Endothelial cell of umbilical vein (primary cell): ENCODE results near the gene PIK3C2G. TPM values are rescaled to one million over a fixed set of nuclear protein-coding genes. Genes with fewer than 3 reads are reported as not detected.

ENCODE experiments used
- BruUV-seq: library from RNA; stranded (reverse); fragments of 400-500 nt; replicated peaks from 2 replicates; lab custom pipeline; 2021; lab: Mats Ljungman, UMichigan
- CTCF ChIA-PET: fragments of 300-600, 350-600 bp; sonication (Branson Sonifier 250); formaldehyde crosslinking; loops from one replicate; lab custom pipeline; 2021; ENCODE audit warnings: antibody characterized with exemption, inconsistent platforms; lab: Charles Lee
- POLR2A ChIA-PET: fragments of 300-600, 350-600 bp; sonication (Branson Sonifier 250); formaldehyde crosslinking; loops from one replicate; lab custom pipeline; 2021; ENCODE audit warnings: antibody characterized with exemption, inconsistent platforms; lab: Charles Lee
- DNase-seq: peaks from one replicate; pipeline ENCODE4 v3.0.0-alpha.2; 2011; ENCODE audit warnings: low read depth, low spot score
- FAIRE-seq: peaks from 2 replicates; lab custom pipeline; 2011; peaks lifted over from hg19 to GRCh38; lab: Jason Lieb, UNC
- H2AFZ ChIP-seq: 2 replicates; pipeline ENCODE4 v1.6.0; 2012; ENCODE audit warnings: low read depth, low read length, control low read depth, inconsistent platforms
- H3K27ac ChIP-seq: 2 replicates; pipeline ENCODE4 v1.5.1; 2011; ENCODE audit warnings: low read depth, mild to moderate bottlenecking, control low read depth, low read length, moderate library complexity; ENCODE audit not compliant: insufficient read depth
- H3K27me3 ChIP-seq, 2 experiments: 2 replicates each; pipeline versions ENCODE4 v1.6.0 to v1.6.1; 2011; ENCODE audit warnings: low read length in 2 of 2, mixed read lengths in 1 of 2; ENCODE audit not compliant: control insufficient read depth in 2 of 2, insufficient read depth in 2 of 2
- H3K36me3 ChIP-seq, 2 experiments: 2 replicates in 1 of 2; 3 replicates in 1 of 2; pipeline ENCODE4 v1.5.1; 2011; ENCODE audit warnings: low read length in 2 of 2, mild to moderate bottlenecking in 1 of 2, moderate library complexity in 1 of 2; ENCODE audit not compliant: control insufficient read depth in 2 of 2, insufficient read depth in 2 of 2; ENCODE audit errors: extremely low read depth in 1 of 2
- H3K4me1 ChIP-seq: 3 replicates; pipeline ENCODE4 v1.5.1; 2011; ENCODE audit warnings: mild to moderate bottlenecking, low read length; ENCODE audit not compliant: control insufficient read depth, insufficient read depth; ENCODE audit errors: extremely low read depth
- H3K4me2 ChIP-seq: 2 replicates; pipeline ENCODE4 v1.6.1; 2011; ENCODE audit warnings: low read length, control low read depth, mixed read lengths; ENCODE audit not compliant: insufficient read depth
- H3K4me3 ChIP-seq, 3 experiments: fragments of 200-600 bp in 1 of 3; sonication (generic), shearing (Covaris generic) in 1 of 3; replicated peaks in 1 of 3; 2 replicates each; pipeline ENCODE4 v1.5.1; 2011 to 2016; ENCODE audit warnings: control low read depth in 3 of 3, low read length in 3 of 3, mild to moderate bottlenecking in 2 of 3, inconsistent platforms in 1 of 3, low read depth in 1 of 3, moderate library complexity in 1 of 3; ENCODE audit not compliant: insufficient read depth in 1 of 3
- H3K79me2 ChIP-seq: 2 replicates; pipeline ENCODE4 v1.6.0; 2012; ENCODE audit warnings: low read length, inconsistent platforms; ENCODE audit not compliant: control insufficient read depth, insufficient read depth
- H3K9ac ChIP-seq: replicated peaks from 2 replicates; pipeline ENCODE3; 2011; ENCODE audit warnings: low read length, control low read depth; ENCODE audit not compliant: insufficient read depth; ENCODE audit errors: extremely low read depth
- H3K9me1 ChIP-seq: replicated peaks from 3 replicates; pipeline ENCODE4 v1.6.0; 2011; ENCODE audit warnings: mild to moderate bottlenecking, low read length; ENCODE audit not compliant: control insufficient read depth, insufficient read depth; ENCODE audit errors: extremely low read depth
- H3K9me3 ChIP-seq: replicated peaks from 2 replicates; pipeline ENCODE4 v1.5.1; 2012; ENCODE audit warnings: low read length, inconsistent platforms; ENCODE audit not compliant: control insufficient read depth, insufficient read depth
- H4K20me1 ChIP-seq: replicated peaks from 2 replicates; pipeline ENCODE3; 2011; ENCODE audit warnings: mild to moderate bottlenecking, low read length; ENCODE audit not compliant: control insufficient read depth, insufficient read depth; ENCODE audit errors: extremely low read depth
- CTCF ChIP-seq, 2 donors: IDR thresholded peaks; 1 replicate in 1 of 2; 2 replicates in 1 of 2; pipeline ENCODE4 v1.5.1; 2011; ENCODE audit warnings: low read length in 2 of 2, mild to moderate bottlenecking in 2 of 2, moderate library complexity in 2 of 2, control low read depth in 1 of 2, inconsistent platforms in 1 of 2, low read depth in 1 of 2; ENCODE audit not compliant: insufficient read depth in 1 of 2; ENCODE audit errors: extremely low read depth in 1 of 2
- EZH2 ChIP-seq: IDR thresholded peaks from 2 replicates; pipeline ENCODE4 v1.6.1; 2012; ENCODE audit warnings: borderline replicate concordance, low read depth, mild to moderate bottlenecking, moderate library complexity, low read length, inconsistent platforms; ENCODE audit not compliant: severe bottlenecking
- FOS ChIP-seq: IDR thresholded peaks from 2 replicates; pipeline ENCODE4 v1.6.1; 2011; ENCODE audit warnings: mild to moderate bottlenecking, low read length, moderate library complexity, borderline replicate concordance; ENCODE audit not compliant: insufficient read depth
- GATA2 ChIP-seq: IDR thresholded peaks from 2 replicates; pipeline ENCODE4 v1.7.0; 2011; ENCODE audit warnings: low read depth, mild to moderate bottlenecking, moderate library complexity, mixed read lengths, low read length; ENCODE audit not compliant: insufficient read length, insufficient read depth
- JUN ChIP-seq: IDR thresholded peaks from 2 replicates; pipeline ENCODE4 v1.6.1; 2011; ENCODE audit warnings: borderline replicate concordance, low read depth; ENCODE audit not compliant: insufficient read length, insufficient read depth
- MAX ChIP-seq: IDR thresholded peaks from 2 replicates; pipeline ENCODE4 v1.6.1; 2011; ENCODE audit not compliant: insufficient read depth, insufficient read length
- MYC ChIP-seq: IDR thresholded peaks from one replicate; pipeline ENCODE4 v1.6.1; 2011; ENCODE audit warnings: mild to moderate bottlenecking, low read depth, low read length
- POLR2A ChIP-seq: IDR thresholded peaks from 2 replicates; pipeline ENCODE4 v1.6.1; 2012; ENCODE audit warnings: low read depth, mild to moderate bottlenecking, control low read depth, low read length
- POLR2AphosphoS5 ChIP-seq: IDR thresholded peaks from 2 replicates; pipeline ENCODE4 v1.6.1; 2012; ENCODE audit warnings: low read depth, mild to moderate bottlenecking, control low read depth, low read length, moderate library complexity; ENCODE audit not compliant: insufficient read depth
- dilution Hi-C: fragments of 300-500 bp; cut with MboI; formaldehyde crosslinking; loops from one replicate; pipeline ENCODE4 v1.15.0; 2019; ENCODE audit warnings: low sequenced_read_pairs; ENCODE audit not compliant: extremely low pct_ligation_motif_present
- intact Hi-C: fragments of 100-400 bp; cut with micrococcal nuclease; formaldehyde crosslinking; loops from one replicate; pipeline ENCODE4 v1.10.0; 2022
- polyA plus RNA-seq, 4 experiments: library from polyadenylated mRNA; depleted of rRNA in 3 of 4; stranded (reverse) in 3 of 4; unstranded in 1 of 4; fragments of >200 nt; gene quantifications; 2 replicates each; pipeline versions ENCODE4 v1.2.1 to v1.2.3, GENCODE V29; 2011 to 2012; ENCODE audit warnings: missing spikeins in 1 of 4
- total RNA-seq: library from RNA; stranded (reverse); gene quantifications from 2 replicates; pipeline ENCODE4 v1.2.3, GENCODE V29; 2021

Gene PIK3C2G
- total and polyA plus RNA-seq, 2 donors (not counting 3 experiments of a cell fraction or from before 2014, with no cell fraction given) = not detected

GRCh38 chr12:18361433-18361832 is 100.1 kb downstream of the PIK3C2G start:
- no peak for FAIRE-seq
- Histone ChIP-seq H3K9me3 (no peaks in the 10 kb centered on the region), H3K9me1 (no peaks in the 10 kb centered on the region), H2AFZ (no peak overlapping the region), H3K9ac (no peak overlapping the region), H3K4me1 (no peaks in the 10 kb centered on the region), H3K27me3 (no peaks in the 10 kb centered on the region), H3K79me2 (no peaks in the 10 kb centered on the region), H3K27ac (no peak overlapping the region), H3K36me3 (no peaks in the 10 kb centered on the region), H3K4me3 (no peak overlapping the region), H4K20me1 (no peaks in the 10 kb centered on the region), H3K4me2 (no peak overlapping the region)
- TF ChIP-seq POLR2AphosphoS5 (no peak), JUN (no peak), FOS (no peak), MAX (no peak), CTCF (IDR thresholded peaks at IDR 0.05; ENCODE audit: extremely low read depth in 1 of 2, insufficient read depth in 1 of 2, low read depth in 1 of 2, low read length in 2 of 2) (no peak), MYC (no peak), GATA2 (no peak), POLR2A (no peak), EZH2 (no peak)
- ChIA-PET POLR2A (no interaction called here), CTCF (no interaction called here)
- dilution Hi-C loops = no loop called here
- intact Hi-C loops = no loop called here
- DNase-seq = no peak
- BruUV-seq = no TSS peak
